Adipose tissue (tissue), 3 donors: Measurements from ENCODE around the gene GAS2L3. TPM values are rescaled to one million over a fixed set of nuclear protein-coding genes. Genes with fewer than 3 reads are reported as not detected.
"Not testable (repeated sequence)": the region's sequence is repeated elsewhere in the genome, so short reads cannot be mapped to it uniquely, and the experiment has no call there.

Experiments
- H3K27ac ChIP-seq: one replicate; pipeline ENCODE4 v1.5.1; 2013; ENCODE audit warnings: low read depth, low read length
- WGBS, 3 donors: extraction: QIAGEN DNeasy Blood & Tissue Kit; methylation state at CpG; one replicate each; pipeline ENCODE4 v1.1.7; 2013; 5-methylcytosine and 5-hydroxymethylcytosine counted together
- polyA plus RNA-seq, 3 donors: library from polyadenylated mRNA; stranded (reverse); fragments of 200-250 nt; gene quantifications; one replicate each; pipeline ENCODE4 v1.2.3, GENCODE V29; 2013
- donor health status: healthy with polysubstance abuse.
- donor health status: Bipolar disorder and iron deficiency.
- donor health status: healthy.

Gene GAS2L3
- polyA plus RNA-seq, 3 donors = 0.35 to 1.4 (median 0.90) TPM

GRCh38 chr12:100566887-100567637 is 6.4 kb upstream of the GAS2L3 start:
- no peak overlapping the region for H3K27ac ChIP-seq
- WGBS, 3 donors = 32 to 35% (median 33%) methylated on average over 3 of the region's 3 CpGs

GRCh38 chr12:100567945-100568344 is 5.5 kb upstream of the GAS2L3 start:
- H3K27ac ChIP-seq = no peak overlapping the region

GRCh38 chr12:100572184-100572583 is 1.3 kb upstream of the GAS2L3 start:
- no peak overlapping the region for H3K27ac ChIP-seq
- WGBS, 3 donors = 93 to 99% (median 98%) methylated on average over 3 of the region's 3 CpGs

GRCh38 chr12:100574187-100575074 is 947 bp downstream of the GAS2L3 start:
- no peak overlapping the region for H3K27ac ChIP-seq

GRCh38 chr12:100576331-100577036 is 3.0 kb downstream of the GAS2L3 start:
- H3K27ac ChIP-seq = no peak overlapping the region
- WGBS, 3 donors = 70 to 74% (median 70%) methylated on average over 3 of the region's 3 CpGs

More at GRCh38 chr12:100574187-100575074, 947 bp downstream of the GAS2L3 start:
- WGBS, 3 donors = 10 to 16% (median 16%) methylated on average over 15 of the region's 15 CpGs

- WGBS, 3 donors = 89 to 97% (median 97%) methylated on average over 5 of the region's 5 CpGs
- H3K27ac ChIP-seq = no peak overlapping the region
Measured at GRCh38 chr12:100578923-100579322, 5.4 kb downstream of the GAS2L3 start.

GRCh38 chr12:100579844-100580243 is 6.4 kb downstream of the GAS2L3 start:
- H3K27ac ChIP-seq = no peak overlapping the region
- 48 to 97% (median 51%) methylated on average over 2 of the region's 2 CpGs for WGBS, 3 donors

GRCh38 chr12:100584256-100584655 is 10.8 kb downstream of the GAS2L3 start:
- no peak overlapping the region for H3K27ac ChIP-seq
- WGBS, 3 donors = 71 to 89% (median 73%) methylated on average over 3 of the region's 3 CpGs

- WGBS, 3 donors = 64 to 98% (median 92%) methylated on average over 4 of the region's 4 CpGs
- H3K27ac ChIP-seq = no peak overlapping the region
Measured at GRCh38 chr12:100591979-100592378, 18.5 kb downstream of the GAS2L3 start.

- no peak overlapping the region for H3K27ac ChIP-seq
- 48 to 61% (median 60%) methylated on average over 5 of the region's 5 CpGs for WGBS, 3 donors
Measured at GRCh38 chr12:100593490-100593889, 20.0 kb downstream of the GAS2L3 start.

GRCh38 chr12:100601626-100602025 is 28.1 kb downstream of the GAS2L3 start:
- 30 to 96% (median 84%) methylated on average over 1 of the region's 1 CpG for WGBS, 3 donors
- no peak overlapping the region for H3K27ac ChIP-seq

GRCh38 chr12:100602997-100603396 is 29.5 kb downstream of the GAS2L3 start:
- H3K27ac ChIP-seq = not testable (repeated sequence)
- WGBS, 3 donors = 52 to 81% (median 63%) methylated on average over 1 of the region's 1 CpG

GRCh38 chr12:100608776-100609175 is 35.3 kb downstream of the GAS2L3 start:
- no peak overlapping the region for H3K27ac ChIP-seq
- WGBS, 3 donors = 71 to 100% (median 76%) methylated on average over 1 of the region's 1 CpG

GRCh38 chr12:100610666-100611430 is 37.4 kb downstream of the GAS2L3 start:
- 76 to 92% (median 78%) methylated on average over 4 of the region's 4 CpGs for WGBS, 3 donors

GRCh38 chr12:100612606-100613005 is 39.1 kb downstream of the GAS2L3 start:
- 89 to 98% (median 95%) methylated on average over 3 of the region's 3 CpGs for WGBS, 3 donors

More at GRCh38 chr12:100610666-100611430, 37.4 kb downstream of the GAS2L3 start:
- H3K27ac ChIP-seq = no peak overlapping the region

GRCh38 chr12:100624571-100624970 is 51.1 kb downstream of the GAS2L3 start:
- 51 to 93% (median 54%) methylated on average over 4 of the region's 4 CpGs for WGBS, 3 donors
- no peak overlapping the region for H3K27ac ChIP-seq

More at GRCh38 chr12:100612606-100613005, 39.1 kb downstream of the GAS2L3 start:
- H3K27ac ChIP-seq = no peak overlapping the region

GRCh38 chr12:100632445-100632892 is 59.0 kb downstream of the GAS2L3 start:
- H3K27ac ChIP-seq = no peak overlapping the region
- WGBS, 3 donors = 21 to 60% (median 58%) methylated on average over 4 of the region's 4 CpGs
